GM21515 (cell line): ENCODE results near the gene NUP188.

ENCODE experiments used
- ATAC-seq: cut with Tn5 transposase; IDR thresholded peaks from one replicate; pipeline ENCODE4 v1.9.1; 2021; ENCODE audit not compliant: unreplicated experiment

The NUP188 gene, protein sequence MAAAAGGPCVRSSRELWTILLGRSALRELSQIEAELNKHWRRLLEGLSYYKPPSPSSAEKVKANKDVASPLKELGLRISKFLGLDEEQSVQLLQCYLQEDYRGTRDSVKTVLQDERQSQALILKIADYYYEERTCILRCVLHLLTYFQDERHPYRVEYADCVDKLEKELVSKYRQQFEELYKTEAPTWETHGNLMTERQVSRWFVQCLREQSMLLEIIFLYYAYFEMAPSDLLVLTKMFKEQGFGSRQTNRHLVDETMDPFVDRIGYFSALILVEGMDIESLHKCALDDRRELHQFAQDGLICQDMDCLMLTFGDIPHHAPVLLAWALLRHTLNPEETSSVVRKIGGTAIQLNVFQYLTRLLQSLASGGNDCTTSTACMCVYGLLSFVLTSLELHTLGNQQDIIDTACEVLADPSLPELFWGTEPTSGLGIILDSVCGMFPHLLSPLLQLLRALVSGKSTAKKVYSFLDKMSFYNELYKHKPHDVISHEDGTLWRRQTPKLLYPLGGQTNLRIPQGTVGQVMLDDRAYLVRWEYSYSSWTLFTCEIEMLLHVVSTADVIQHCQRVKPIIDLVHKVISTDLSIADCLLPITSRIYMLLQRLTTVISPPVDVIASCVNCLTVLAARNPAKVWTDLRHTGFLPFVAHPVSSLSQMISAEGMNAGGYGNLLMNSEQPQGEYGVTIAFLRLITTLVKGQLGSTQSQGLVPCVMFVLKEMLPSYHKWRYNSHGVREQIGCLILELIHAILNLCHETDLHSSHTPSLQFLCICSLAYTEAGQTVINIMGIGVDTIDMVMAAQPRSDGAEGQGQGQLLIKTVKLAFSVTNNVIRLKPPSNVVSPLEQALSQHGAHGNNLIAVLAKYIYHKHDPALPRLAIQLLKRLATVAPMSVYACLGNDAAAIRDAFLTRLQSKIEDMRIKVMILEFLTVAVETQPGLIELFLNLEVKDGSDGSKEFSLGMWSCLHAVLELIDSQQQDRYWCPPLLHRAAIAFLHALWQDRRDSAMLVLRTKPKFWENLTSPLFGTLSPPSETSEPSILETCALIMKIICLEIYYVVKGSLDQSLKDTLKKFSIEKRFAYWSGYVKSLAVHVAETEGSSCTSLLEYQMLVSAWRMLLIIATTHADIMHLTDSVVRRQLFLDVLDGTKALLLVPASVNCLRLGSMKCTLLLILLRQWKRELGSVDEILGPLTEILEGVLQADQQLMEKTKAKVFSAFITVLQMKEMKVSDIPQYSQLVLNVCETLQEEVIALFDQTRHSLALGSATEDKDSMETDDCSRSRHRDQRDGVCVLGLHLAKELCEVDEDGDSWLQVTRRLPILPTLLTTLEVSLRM (N-terminal part only)

DNA sequence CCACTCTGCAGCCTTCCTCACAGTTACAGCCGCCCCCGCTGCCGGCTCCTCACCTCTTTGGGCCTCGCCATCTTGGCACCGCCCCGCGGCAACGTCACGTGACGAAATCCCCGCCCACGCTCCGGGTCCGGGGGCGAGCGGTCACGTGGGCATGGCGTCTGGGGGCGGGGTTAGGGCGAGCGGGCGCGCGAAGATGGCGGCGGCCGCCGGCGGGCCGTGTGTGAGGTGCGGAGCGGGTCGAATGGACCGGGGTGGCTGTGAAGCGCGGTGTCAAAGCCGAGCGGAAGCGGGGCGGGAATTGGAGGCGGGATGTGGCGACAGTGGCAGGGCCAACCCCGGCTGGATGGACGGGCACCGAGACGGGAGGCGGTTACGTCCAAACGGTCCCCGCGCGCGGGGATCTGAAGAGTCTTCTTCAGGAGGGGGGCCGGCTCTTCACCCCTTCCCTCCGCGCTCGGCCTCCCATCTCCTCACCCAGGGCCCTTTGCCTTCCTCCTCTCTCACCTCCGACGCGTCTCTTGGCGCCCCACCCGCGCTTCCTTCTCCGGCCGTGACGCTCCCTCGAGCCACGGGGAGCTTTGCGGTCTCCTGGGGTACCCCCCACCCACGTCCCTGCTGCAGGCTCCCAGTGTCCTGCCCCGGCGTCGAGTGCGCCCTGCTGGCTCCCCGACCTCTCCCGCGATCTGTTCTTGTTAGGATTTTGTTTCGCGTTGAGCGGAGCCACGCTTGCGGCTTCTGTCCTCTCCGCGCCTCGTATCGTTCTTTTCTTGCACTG lies at the start of gene NUP188, which contains the start of gene DOLK:
TSS of gene NUP188 (plus strand) at position 173 of the 775 bp plus-strand sequence. CDS start at position 194, 21 bp downstream.
TSS of gene DOLK (minus strand) at position 77 of the 775 bp plus-strand sequence. CDS start 300 bp downstream, outside the sequence.
- peak; percentile 72 for ATAC-seq

GRCh38 chr9:128898382-128898781 lies 49.1 kb upstream of the NUP188 start:
- no peak for ATAC-seq

- ATAC-seq, result no peak
Measured at GRCh38 chr9:128898845-128899565, 48.5 kb upstream of the NUP188 start.

DNA sequence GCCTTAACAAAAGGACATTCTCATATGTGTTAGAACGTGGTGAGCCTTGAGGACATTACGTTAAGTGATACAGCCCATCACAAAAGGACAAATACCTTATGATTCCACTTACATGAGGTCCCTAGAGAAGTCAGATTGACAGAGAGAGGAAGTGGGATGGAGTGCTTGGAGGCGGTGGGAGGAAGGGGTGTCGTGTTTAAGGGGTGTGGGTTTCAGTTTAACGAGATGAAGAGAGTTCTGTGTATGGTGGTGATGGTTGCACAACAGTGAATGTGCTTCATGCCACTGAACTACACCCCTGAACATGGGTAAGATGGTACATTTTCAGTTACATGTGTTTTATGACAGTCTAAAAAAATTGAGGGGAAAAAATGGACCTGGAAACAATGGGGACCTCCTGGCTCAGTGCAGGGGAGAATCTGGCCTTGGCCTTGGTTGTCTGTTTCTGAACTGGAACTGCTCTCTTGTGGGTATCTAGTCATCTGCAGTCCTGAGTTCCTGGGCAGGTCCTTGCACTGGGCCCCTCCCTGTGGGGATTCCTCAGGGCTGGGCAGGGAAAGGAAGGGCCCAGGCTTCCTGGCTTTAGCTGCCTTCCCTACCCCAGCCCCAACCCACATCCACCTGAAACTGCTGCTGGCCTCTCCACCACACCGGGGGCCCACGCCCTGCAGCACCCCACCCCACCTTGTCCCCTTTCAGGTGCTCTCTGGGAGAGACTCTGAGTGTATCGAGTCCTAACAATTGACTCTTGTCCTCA lies 47.8 kb upstream of the NUP188 start:
- no peak for ATAC-seq

DNA sequence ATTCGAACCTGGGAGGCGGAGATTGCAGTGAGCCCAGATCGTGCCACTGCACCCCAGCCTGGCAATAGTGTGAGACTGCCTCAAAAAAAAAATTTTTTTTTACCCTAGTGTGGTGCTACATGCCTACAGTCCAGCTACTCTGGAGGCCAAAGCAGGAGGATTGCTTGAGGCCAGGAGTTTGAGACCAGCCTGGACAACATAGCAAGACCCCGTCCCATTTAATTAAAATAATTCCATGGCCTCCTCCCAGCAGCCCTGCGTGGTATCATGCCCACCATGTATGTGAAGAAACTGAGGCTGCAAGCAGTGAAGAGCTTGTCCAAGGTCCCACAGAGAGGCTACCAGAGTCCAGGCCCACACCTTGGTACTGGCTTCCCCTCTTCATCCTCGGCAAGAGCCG lies 46.1 kb upstream of the NUP188 start:
- ATAC-seq, result no peak

DNA sequence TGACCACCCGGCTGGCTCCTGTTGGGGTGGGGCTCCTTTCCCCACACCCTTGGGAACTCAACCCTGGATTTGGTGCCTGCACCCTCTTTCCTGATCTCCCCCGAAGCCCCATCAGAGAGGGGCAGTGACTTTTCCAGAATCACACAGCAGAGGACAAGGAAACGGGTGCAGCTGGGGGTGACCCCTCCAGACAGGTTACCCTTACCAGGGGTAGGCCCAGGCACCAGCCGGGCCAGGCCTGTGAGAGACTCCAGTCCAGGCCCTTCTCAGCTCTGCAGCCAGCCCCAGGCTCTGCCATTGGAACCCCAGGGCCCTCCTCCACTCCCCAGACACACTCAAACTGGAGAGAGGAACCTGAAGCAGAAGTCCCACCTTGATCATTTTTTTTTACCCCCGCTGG lies 45.7 kb upstream of the NUP188 start:
- peak; percentile 13 for ATAC-seq

DNA sequence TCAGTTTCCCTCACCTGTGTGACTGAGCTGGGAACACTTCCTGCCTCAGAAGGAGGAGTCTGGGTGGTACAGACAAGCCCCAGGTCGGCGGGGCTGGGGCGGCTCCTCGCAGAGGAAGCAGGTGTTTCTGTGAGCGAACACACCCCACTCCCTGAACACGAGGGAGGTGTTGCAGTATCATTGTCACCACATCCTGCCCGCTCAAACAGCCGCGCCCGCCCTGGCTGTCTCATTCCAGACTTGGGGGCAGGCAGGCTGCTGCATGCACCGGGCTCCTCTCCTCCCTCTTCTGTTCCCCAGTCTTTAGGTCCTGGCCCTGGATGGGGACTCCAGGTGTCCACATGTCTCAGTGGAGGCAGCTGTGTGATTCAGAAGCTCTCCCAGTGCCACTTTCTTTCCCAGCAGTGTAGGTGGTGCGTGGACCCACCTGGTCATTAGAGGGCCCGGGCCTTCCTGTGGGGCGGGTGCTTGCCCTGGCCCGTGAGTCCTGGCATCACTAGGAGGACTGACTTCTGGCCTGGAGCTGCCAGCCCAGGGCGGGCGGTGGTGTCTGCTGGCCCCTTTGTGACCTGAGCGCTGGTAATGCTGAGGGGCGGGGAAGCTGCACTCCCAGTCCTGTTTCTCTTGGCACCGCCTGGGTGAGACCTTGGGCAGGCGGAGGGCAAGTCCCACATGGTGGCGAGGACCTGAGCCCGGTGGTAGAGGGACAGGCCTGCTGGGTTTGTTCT lies 45.0 kb upstream of the NUP188 start:
- ATAC-seq, result peak; percentile 79

GRCh38 chr9:128903079-128903461 lies 44.4 kb upstream of the NUP188 start:
- no peak for ATAC-seq

GRCh38 chr9:128903871-128904620 lies 43.5 kb upstream of the NUP188 start:
- ATAC-seq, result no peak

- no peak for ATAC-seq
Measured at GRCh38 chr9:128905964-128906363, 41.5 kb upstream of the NUP188 start.

DNA sequence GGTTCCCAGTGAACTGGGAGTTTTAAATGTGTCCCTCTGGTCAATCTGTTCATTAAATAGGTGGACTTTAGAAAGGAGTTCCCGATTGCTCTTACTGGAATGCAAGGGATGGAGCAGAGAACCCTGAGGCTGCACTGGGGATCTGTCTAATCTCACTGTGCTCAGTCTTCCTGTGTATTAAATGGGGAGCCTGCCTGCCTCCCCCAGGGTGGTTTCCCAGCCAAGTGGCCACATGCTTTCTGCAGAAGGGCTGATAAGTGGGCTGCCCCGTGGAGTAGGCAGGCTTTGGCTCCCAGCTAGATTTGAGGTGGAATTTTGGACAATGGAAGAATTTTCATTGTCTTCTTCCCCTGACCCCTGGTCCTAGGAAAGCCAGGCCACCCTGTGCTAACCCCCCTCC lies 40.8 kb upstream of the NUP188 start:
- no peak for ATAC-seq

GRCh38 chr9:128908372-128908771 lies 39.1 kb upstream of the NUP188 start:
- no peak for ATAC-seq

DNA sequence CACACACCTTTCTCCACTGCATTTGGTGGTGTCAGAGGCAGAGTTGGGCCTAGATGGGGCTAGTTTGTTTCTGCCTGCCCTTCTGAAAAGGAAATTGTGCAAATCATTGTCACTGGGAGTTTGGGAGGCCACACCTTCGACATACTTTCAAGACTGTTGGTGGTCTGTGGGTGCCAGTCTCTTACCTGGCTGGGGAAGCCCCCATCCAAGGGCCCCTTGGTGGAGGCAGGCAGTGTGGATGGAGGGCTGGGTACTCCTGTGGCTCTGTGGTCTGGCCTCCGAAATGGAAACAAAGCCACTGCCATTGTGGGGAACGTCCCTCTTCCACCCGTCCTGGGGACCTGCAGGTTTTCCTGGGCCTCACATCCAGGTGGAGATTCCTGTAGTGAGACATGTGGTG lies 37.6 kb upstream of the NUP188 start:
- no peak for ATAC-seq

DNA sequence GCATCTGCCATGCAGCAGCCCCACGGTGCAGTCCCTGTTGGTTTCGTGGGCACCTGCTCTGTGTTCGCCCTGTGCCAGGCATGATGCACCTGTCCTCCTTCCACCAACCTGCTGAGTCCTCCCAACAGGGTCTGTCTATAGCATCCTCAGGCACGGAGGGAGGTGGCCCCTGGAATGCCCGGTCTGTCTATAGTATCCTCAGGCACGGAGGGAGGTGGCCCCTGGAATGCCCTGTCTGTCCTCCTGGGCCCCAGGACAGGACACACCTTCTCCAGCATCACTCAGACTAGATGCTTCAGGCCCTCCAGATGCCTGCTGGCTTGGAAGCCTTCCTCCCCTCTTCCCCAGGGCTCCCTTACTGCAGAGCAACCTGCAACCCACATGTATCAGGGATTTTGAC lies 36.6 kb upstream of the NUP188 start:
- no peak for ATAC-seq

GRCh38 chr9:128911529-128912035 lies 35.9 kb upstream of the NUP188 start:
- no peak for ATAC-seq

DNA sequence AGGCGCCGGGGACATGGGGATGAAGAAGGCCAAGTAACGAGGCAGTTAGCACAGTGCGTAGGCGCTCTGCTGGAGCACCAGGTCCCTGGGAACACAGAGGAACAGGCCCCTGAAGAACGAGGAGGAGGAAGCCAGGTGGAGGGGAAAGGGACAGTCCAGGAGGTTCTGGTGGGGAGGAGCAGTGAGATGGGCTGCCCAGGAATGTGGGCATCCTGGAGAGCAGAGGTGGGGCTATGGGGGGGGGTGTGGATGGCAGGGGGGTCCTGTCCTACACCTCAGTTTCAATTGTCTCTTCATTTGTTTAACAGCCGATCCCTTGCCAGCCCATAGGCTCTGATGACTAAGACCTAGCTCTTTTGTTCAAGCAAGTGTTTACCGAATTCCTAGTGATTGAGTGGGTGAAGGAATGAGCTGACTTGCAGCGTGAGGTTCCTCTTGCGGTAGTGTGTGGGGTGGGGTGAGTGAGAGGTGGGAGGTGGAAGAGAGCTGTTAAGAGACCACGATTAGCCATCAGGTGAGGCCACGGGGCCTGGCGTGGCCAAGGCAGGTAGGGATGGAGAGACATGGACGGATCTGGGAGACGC lies 35.1 kb upstream of the NUP188 start:
- no peak for ATAC-seq
